Pulmonary artery endothelial cell (primary cell): ENCODE results near the gene GFER. TPM values are rescaled to one million over a fixed set of nuclear protein-coding genes. Genes with fewer than 3 reads are reported as not detected.
"Not testable (repeated sequence)": the region's sequence is repeated elsewhere in the genome, so short reads cannot be mapped to it uniquely, and the experiment has no call there.

Experiments used
- DNase-seq: peaks from one replicate; pipeline ENCODE4 v3.0.0-alpha.2; 2011; ENCODE audit warnings: low read depth, low spot score
- total RNA-seq: library from RNA; depleted of rRNA; stranded (reverse); fragments of >200 nt; gene quantifications from 2 replicates; pipeline ENCODE4 v1.2.3, GENCODE V29; 2014

Gene GFER
- total RNA-seq, 1 donor from 2014 or later: 21.1 TPM

- DNase-seq: no peak
Observed at GRCh38 chr16:2005646-2006045, 21.7 kb downstream of the GFER start.

GRCh38 chr16:2006317-2006716, 22.3 kb downstream of the GFER start:
- DNase-seq: no peak

- no peak for DNase-seq
Observed at GRCh38 chr16:2007081-2007836, 23.3 kb downstream of the GFER start.

- DNase-seq: no peak
Observed at GRCh38 chr16:2008009-2008526, 24.1 kb downstream of the GFER start.

GRCh38 chr16:2008631-2009163, 24.7 kb downstream of the GFER start:
- DNase-seq: no peak

GRCh38 chr16:2009164-2009711, 25.2 kb downstream of the GFER start:
- DNase-seq: no peak

- DNase-seq: peak; percentile 48
Observed at GRCh38 chr16:2009791-2010510, 26.0 kb downstream of the GFER start, which contains the start of gene ZNF598. TSS of gene ZNF598 (minus strand) at chr16:2009821.

- not testable (repeated sequence) for DNase-seq
Observed at GRCh38 chr16:2011726-2012125, 27.7 kb downstream of the GFER start.

GRCh38 chr16:2013527-2013926, 29.5 kb downstream of the GFER start:
- DNase-seq: no peak

GRCh38 chr16:2015117-2015946, 31.3 kb downstream of the GFER start:
- DNase-seq: no peak

GRCh38 chr16:2015947-2016208, 31.9 kb downstream of the GFER start:
- no peak for DNase-seq

GRCh38 chr16:2016407-2016922, 32.5 kb downstream of the GFER start:
- no peak for DNase-seq

GRCh38 chr16:2019518-2019920, 35.5 kb downstream of the GFER start, which contains the start of gene NPW:
TSS of gene NPW (plus strand) at chr16:2019785.
- no peak for DNase-seq

GRCh38 chr16:2019921-2020831, 36.2 kb downstream of the GFER start:
- no peak for DNase-seq

- DNase-seq: no peak
Observed at GRCh38 chr16:2022723-2023091, 38.7 kb downstream of the GFER start.

GRCh38 chr16:2023092-2024031, 39.4 kb downstream of the GFER start:
- no peak for DNase-seq

- DNase-seq: no peak
Observed at GRCh38 chr16:2024032-2024420, 40.0 kb downstream of the GFER start.

- DNase-seq: no peak
Observed at GRCh38 chr16:2025251-2025650, 41.3 kb downstream of the GFER start.

- DNase-seq: no peak
Observed at GRCh38 chr16:2025878-2026460, 42.0 kb downstream of the GFER start.
